ENCODE data around the gene MACF1.

Gene MACF1

DNA sequence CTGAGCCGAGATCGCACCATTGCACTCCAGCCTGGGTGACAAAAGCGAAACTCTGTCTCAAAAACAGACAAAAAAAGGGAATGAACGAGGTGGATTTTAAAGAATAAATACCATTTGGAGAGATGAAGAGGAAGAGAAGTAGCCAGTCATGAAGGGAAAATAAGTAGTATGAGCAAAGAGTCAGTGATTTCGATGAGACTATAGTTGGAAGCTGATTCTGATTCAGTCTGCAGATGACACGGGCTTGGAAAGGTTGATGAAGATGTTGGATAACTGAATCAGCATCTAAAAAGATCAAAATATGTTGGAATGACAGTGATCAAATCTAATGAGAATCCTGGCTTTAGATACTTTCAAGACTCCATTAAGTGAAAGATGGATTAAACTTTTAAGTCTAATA, 23.8 kb downstream of the MACF1 start:
- TF ChIP-seq, protein P1, sequence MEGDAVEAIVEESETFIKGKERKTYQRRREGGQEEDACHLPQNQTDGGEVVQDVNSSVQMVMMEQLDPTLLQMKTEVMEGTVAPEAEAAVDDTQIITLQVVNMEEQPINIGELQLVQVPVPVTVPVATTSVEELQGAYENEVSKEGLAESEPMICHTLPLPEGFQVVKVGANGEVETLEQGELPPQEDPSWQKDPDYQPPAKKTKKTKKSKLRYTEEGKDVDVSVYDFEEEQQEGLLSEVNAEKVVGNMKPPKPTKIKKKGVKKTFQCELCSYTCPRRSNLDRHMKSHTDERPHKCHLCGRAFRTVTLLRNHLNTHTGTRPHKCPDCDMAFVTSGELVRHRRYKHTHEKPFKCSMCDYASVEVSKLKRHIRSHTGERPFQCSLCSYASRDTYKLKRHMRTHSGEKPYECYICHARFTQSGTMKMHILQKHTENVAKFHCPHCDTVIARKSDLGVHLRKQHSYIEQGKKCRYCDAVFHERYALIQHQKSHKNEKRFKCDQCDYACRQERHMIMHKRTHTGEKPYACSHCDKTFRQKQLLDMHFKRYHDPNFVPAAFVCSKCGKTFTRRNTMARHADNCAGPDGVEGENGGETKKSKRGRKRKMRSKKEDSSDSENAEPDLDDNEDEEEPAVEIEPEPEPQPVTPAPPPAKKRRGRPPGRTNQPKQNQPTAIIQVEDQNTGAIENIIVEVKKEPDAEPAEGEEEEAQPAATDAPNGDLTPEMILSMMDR (IDR thresholded peaks at IDR 0.05; ENCODE audit: unreplicated experiment in 3 of 3), result no peak
- no peaks in the 10 kb centered on the region for H3K9me3 Mint-ChIP-seq
- H3K4me1 Mint-ChIP-seq, result peaks cover 16% of the 10 kb centered on the region
- peaks cover 8% of the 10 kb centered on the region for H3K36me3 Mint-ChIP-seq (ENCODE audit: low read depth)
- H3K27ac Mint-ChIP-seq, result no peak overlapping the region
- no peak overlapping the region for H3K4me3 Mint-ChIP-seq
- no peaks in the 10 kb centered on the region for H3K27me3 Mint-ChIP-seq (ENCODE audit: low read depth)

DNA sequence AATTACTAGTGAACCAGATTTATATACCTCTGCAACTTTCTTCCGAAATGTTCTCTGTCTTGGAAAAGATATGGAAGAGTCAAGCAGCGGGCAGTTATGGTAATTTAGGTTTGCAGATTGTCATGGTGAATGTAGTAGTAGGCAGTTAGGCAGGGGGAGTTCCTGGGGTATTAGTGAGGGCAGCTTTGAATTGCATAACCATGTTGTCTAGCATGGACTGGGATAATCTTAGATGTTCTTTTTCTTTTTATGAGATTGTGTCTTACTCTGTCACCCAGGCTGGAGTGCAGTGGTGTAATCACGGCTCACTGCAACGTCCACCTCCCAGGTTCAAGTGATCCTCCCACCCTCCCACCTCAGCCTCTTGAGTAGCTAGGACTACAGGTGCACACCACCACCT, 25.0 kb downstream of the MACF1 start:
- TF ChIP-seq, protein P1 (IDR thresholded peaks at IDR 0.05; ENCODE audit: unreplicated experiment in 3 of 3), result no peak
- H3K9me3 Mint-ChIP-seq, result no peaks in the 10 kb centered on the region
- H3K36me3 Mint-ChIP-seq (ENCODE audit: low read depth), result peaks cover 11% of the 10 kb centered on the region
- no peak overlapping the region for H3K4me3 Mint-ChIP-seq
- peaks cover 12% of the 10 kb centered on the region for H3K4me1 Mint-ChIP-seq
- no peaks in the 10 kb centered on the region for H3K27me3 Mint-ChIP-seq (ENCODE audit: low read depth)
- H3K27ac Mint-ChIP-seq, result peak overlapping the region in 1 of 3 experiments; percentile 16

DNA sequence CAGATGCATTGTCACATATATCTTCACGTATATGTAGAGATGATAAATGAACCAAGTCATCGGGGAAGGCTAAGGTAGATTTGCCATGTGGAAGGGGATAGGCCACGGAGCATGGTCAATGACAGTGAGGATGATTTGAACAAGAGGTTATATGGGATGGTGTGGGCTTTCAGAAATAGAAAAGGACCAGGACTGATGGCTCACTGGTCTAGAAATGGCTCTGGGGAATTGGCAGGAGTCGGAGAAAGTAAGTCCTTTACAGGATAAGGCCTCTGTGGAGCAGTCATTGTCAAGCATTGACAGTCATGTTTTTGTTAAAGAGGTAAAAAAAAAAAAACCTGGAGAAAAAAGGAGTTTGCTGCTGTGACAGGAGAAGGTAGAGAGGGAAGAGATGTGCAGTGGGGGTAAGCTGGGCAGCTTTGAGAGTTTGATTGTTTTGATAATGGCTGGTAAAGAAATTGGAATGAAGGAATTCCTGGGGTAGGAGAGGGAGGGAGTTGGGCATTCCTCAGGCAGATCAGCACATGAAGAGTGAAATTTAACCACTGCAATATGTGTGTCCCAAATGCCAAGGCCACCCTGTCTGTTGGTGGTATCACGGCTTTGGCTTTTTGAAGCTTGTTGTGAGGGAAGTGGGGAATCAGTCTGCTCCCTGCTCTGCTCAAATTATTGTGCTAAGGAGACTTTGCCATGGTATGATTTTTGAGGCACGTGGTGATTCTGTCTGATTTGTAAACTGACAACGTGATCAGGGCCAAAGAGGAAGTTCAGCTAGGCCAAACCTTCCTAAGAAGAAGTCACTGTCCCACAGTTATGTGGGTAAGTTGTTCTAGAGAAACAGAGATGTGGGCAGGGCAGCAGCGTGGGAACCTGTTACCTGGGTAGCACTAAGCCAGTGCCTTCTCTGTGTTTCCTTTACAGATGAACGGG, 26.0 kb downstream of the MACF1 start:
- H3K27ac Mint-ChIP-seq, result peak overlapping the region; percentile 0 to 44 (median 24)
- peaks cover 16% of the 10 kb centered on the region for H3K36me3 Mint-ChIP-seq (ENCODE audit: low read depth)
- H3K4me3 Mint-ChIP-seq, result no peak overlapping the region
- peaks cover 2% of the 10 kb centered on the region for H3K9me3 Mint-ChIP-seq
- no peaks in the 10 kb centered on the region for H3K27me3 Mint-ChIP-seq (ENCODE audit: low read depth)
- TF ChIP-seq, protein P1 (IDR thresholded peaks at IDR 0.05; ENCODE audit: unreplicated experiment in 3 of 3), result no peak
- peaks cover 12% of the 10 kb centered on the region for H3K4me1 Mint-ChIP-seq

DNA sequence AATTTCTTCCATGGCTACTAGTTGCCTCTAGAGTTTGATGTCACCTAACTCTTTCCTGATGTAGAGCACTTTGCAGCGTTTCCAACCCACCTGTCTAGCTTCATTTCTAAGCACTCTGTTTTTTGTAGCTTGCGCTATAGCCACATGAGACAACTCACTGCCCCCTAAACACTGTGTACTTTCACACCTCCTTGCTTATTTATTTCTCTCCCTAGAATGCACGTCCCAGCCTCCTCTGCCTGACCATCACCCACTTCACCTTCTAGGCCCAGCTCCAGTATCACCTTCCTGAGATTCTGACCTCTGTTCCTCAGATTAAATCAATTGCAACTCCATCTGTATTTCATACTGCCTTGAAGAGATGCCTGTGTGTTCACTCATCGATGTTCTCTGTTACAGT, 32.5 kb downstream of the MACF1 start:
- Mint-ChIP-seq H3K27ac (no peak overlapping the region), H3K4me1 (peaks cover 17% of the 10 kb centered on the region), H3K4me3 (no peak overlapping the region), H3K9me3 (peaks cover 3% of the 10 kb centered on the region), H3K36me3 (ENCODE audit: low read depth) (peaks cover 38% of the 10 kb centered on the region), H3K27me3 (ENCODE audit: low read depth) (no peaks in the 10 kb centered on the region)
- TF ChIP-seq, protein P1 (IDR thresholded peaks at IDR 0.05; ENCODE audit: unreplicated experiment in 3 of 3), result no peak

DNA sequence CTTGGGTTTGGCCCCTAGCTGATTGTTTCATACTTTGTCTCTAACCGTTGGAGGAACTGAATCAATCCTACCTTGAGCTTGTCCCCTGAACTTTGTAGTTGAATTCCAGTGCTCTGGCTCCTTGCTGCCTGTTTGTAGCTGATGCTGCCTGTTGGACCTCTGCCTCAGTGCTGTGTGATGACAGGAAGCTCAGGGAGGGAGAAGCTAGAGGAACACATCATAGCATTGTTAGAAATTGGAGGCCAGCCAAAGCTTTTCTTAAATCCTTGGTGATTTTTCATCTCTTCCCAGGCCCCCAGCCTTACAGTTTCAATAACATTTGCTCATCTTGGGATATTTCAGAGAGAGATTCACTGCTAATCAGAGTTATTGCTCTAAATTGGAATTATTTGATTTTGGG, 34.0 kb downstream of the MACF1 start:
- no peak overlapping the region for H3K4me3 Mint-ChIP-seq
- H3K9me3 Mint-ChIP-seq, result peaks cover 3% of the 10 kb centered on the region
- peak overlapping the region; percentile 48 to 87 (median 80) for H3K27ac Mint-ChIP-seq
- H3K27me3 Mint-ChIP-seq (ENCODE audit: low read depth), result no peaks in the 10 kb centered on the region
- peaks cover 28% of the 10 kb centered on the region for H3K36me3 Mint-ChIP-seq (ENCODE audit: low read depth)
- TF ChIP-seq, protein P1 (IDR thresholded peaks at IDR 0.05; ENCODE audit: unreplicated experiment in 3 of 3), result no peak
- H3K4me1 Mint-ChIP-seq, result peaks cover 17% of the 10 kb centered on the region

DNA sequence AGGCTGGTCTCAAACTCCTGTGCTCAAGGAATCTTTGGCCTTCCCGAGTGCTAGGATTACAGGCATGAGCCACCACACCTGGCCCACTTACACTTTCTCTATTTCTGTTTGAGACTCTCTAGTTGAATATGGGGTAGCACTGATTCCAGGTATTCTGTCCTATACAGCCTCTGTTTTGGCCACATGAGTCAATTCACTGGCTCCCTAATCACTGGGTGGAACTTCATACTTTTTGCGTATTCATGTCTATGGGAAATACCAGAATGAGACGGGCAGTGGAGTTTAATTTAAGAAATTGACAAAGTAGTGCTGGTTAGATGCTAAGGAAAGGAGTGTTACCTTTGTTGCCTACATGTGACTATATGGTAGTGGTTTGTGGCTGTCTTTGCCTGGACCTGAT, 35.5 kb downstream of the MACF1 start:
- Mint-ChIP-seq H3K4me3 (no peak overlapping the region), H3K36me3 (ENCODE audit: low read depth) (peaks cover 27% of the 10 kb centered on the region), H3K4me1 (peaks cover 17% of the 10 kb centered on the region), H3K27ac (peak overlapping the region in 1 of 3 experiments; percentile 34), H3K27me3 (ENCODE audit: low read depth) (no peaks in the 10 kb centered on the region), H3K9me3 (peaks cover 3% of the 10 kb centered on the region)
- TF ChIP-seq, protein P1 (IDR thresholded peaks at IDR 0.05; ENCODE audit: unreplicated experiment in 3 of 3), result no peak
